Activated T-helper 1 cell treated with anti-CD3 and anti-CD28 coated beads, Interleukin-12 subunit alpha, Interleukin-12 subunit beta, Interleukin-2, Interleukin-4 antibody, amounts not matched to agents 30 ng/mL and 10 ng/mL and 1 ng/mL, durations not matched to agents 14 hours and 24 hours and 36 hours (primary cell): ENCODE data around the gene OGDH. TPM values are rescaled to one million over a fixed set of nuclear protein-coding genes. Genes with fewer than 3 reads are reported as not detected.

Experiments used
- DNase-seq: peaks from one replicate; pipeline ENCODE4 v3.0.0; 2021; ENCODE audit warnings: low spot score
- H3K27ac Mint-ChIP-seq: one replicate; pipeline ENCODE4 v1.8.0; 2021; ENCODE audit warnings: mild to moderate bottlenecking, mixed read lengths
- H3K27me3 Mint-ChIP-seq: one replicate; pipeline ENCODE4 v1.8.0; 2022; ENCODE audit warnings: mild to moderate bottlenecking, moderate library complexity, mixed read lengths; ENCODE audit not compliant: insufficient read depth
- H3K36me3 Mint-ChIP-seq: one replicate; pipeline ENCODE4 v1.8.0; 2021; ENCODE audit warnings: low read depth, mixed read lengths
- H3K4me1 Mint-ChIP-seq: one replicate; pipeline ENCODE4 v1.8.0; 2021; ENCODE audit warnings: low read depth, mixed read lengths
- H3K4me3 Mint-ChIP-seq: one replicate; pipeline ENCODE4 v1.8.0; 2021; ENCODE audit warnings: mild to moderate bottlenecking, moderate library complexity, mixed read lengths
- H3K9me3 Mint-ChIP-seq: one replicate; pipeline ENCODE4 v1.8.0; 2021; ENCODE audit warnings: mixed read lengths
- intact Hi-C: fragments of 100-400 bp; cut with micrococcal nuclease; formaldehyde crosslinking; loops from one replicate; pipeline ENCODE4 v1.15.1; 2024
- total RNA-seq: library from RNA; stranded (reverse); gene quantifications from 2 replicates; pipeline ENCODE4 v1.2.3, GENCODE V29; 2022

Gene OGDH
- total RNA-seq, 1 donor from 2014 or later: 101 TPM

GRCh38 chr7:44738051-44738723 lies 131.8 kb downstream of the OGDH start:
- Mint-ChIP-seq H3K9me3 (no peaks in the 10 kb centered on the region), H3K4me1 (peaks cover 25% of the 10 kb centered on the region), H3K4me3 (no peak overlapping the region), H3K27me3 (no peaks in the 10 kb centered on the region), H3K27ac (no peak overlapping the region), H3K36me3 (no peaks in the 10 kb centered on the region)
- intact Hi-C loops: loop anchor here (5.0 to 10.0 kb wide), 2 partner anchors 243 to 981 kb away; partner anchors contain the start of genes BLVRA and NUDCD3
- no peak for DNase-seq

DNA sequence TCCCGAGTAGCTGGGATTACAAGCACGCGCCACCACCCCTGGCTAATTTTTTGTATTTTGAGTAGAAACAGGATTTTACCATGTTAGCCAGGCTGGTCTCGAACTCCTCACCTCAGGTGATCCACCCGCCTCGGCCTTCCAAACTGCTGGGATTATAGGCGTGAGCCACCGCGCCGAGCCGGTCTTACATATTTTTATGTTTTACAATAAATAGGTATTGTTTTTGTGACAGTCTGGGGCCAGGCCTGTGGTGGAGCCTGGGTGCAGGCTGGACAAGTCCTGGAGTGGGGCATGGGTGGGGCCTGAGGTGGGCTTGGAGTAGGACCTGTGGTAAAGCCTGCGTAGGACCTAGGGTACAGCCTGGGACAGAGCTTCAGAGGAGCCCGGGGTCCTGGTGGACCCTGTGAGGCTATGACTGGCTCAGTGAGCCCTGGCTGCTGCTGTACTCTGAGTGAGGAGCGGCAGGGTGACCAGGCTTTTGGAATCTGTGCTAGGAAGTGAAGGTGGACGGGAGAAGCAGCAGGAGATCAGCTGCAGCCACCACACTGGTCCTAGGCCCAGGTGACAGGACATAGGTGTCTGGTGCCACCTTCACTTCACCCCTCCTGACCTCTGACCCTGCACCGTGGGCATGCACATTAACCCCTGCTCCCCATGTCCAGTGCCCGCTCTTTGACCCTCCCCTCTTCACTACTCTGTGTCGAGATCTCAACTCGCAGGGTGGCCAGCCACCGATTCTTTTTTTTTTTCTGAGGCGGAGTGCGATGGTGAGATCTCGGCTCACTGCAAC lies 132.6 kb downstream of the OGDH start:
- intact Hi-C loops: loop anchor here (5.0 to 10.0 kb wide), 2 partner anchors 244 to 982 kb away; partner anchors contain the start of genes BLVRA and NUDCD3
- no peak overlapping the region for H3K27ac Mint-ChIP-seq

GRCh38 chr7:44740055-44740454 lies 133.6 kb downstream of the OGDH start:
- H3K27ac Mint-ChIP-seq: no peak overlapping the region
- H3K9me3 Mint-ChIP-seq: no peaks in the 10 kb centered on the region
- H3K4me1 Mint-ChIP-seq: peaks cover 19% of the 10 kb centered on the region
- DNase-seq: no peak
- H3K4me3 Mint-ChIP-seq: no peak overlapping the region
- no peaks in the 10 kb centered on the region for H3K27me3 Mint-ChIP-seq
- H3K36me3 Mint-ChIP-seq: no peaks in the 10 kb centered on the region
- intact Hi-C loops: no loop called here

More for the DNA sequence above, 132.6 kb downstream of the OGDH start:
- Mint-ChIP-seq H3K27me3 (no peaks in the 10 kb centered on the region), H3K4me1 (peaks cover 25% of the 10 kb centered on the region), H3K4me3 (no peak overlapping the region), H3K9me3 (no peaks in the 10 kb centered on the region), H3K36me3 (no peaks in the 10 kb centered on the region)
- no peak for DNase-seq

GRCh38 chr7:44743750-44744149 lies 137.3 kb downstream of the OGDH start:
- intact Hi-C loops: no loop called here
- Mint-ChIP-seq H3K4me3 (no peak overlapping the region), H3K27ac (no peak overlapping the region), H3K9me3 (no peaks in the 10 kb centered on the region), H3K36me3 (no peaks in the 10 kb centered on the region), H3K4me1 (peaks cover 13% of the 10 kb centered on the region), H3K27me3 (no peaks in the 10 kb centered on the region)
- no peak for DNase-seq

DNA sequence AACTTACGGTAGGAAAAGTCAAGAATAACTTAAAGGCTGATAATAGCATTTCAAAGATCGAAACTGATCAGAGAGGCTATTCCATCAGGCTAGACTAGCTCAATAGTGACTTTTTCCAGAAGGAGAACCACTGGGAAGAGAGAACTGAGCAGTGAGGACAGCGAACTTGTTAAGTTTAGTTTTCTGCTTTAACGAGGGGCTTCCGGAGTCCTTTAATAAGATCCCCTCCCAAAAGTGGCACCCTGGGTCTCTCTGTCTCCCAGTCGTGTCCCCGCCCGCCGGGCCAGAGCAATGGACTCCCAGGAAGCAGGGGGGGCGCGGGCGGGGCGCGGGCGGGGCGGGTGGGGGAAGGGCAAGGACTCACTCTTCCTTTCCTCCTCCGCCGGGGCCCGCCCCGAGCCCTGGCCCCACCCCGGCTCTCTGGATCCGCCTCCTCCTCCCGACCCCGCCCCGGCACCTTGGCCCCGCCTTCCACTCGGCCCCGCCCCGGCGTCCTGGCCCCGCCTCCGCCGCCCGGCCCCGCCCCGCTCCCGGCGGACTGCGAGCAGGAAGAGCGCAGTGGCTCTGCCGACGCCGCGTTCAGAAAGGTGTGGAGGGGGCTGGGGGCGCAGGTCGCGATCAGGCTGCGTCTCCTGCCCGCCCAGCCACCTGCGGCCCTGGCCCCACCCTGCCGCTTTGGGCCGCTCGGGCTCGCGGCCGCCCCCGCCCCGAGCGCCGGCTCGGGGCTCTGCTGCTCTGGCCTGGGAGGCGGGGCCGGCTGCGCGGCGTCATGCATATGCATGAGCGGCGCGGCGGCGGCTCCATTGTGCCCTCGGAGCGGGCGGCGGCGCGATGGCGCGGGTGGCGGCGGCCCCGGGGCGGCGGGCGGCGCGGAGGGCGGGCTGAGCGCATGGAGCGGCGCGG lies 141.9 kb downstream of the OGDH start, which contains the start of gene ZMIZ2:
Gene ZMIZ2 (plus strand): TSS at position 803 of the 903 bp plus-strand sequence. CDS start 7,403 bp downstream, outside the sequence.
- peak; percentile 88 for DNase-seq
- peaks cover 45% of the 10 kb centered on the region for H3K4me1 Mint-ChIP-seq
- H3K36me3 Mint-ChIP-seq: peaks cover 16% of the 10 kb centered on the region
- no peaks in the 10 kb centered on the region for H3K9me3 Mint-ChIP-seq
- H3K4me3 Mint-ChIP-seq: peak within 1 kb of the TSS; percentile 92
- intact Hi-C loops: loop anchor here (1.0 to 5.0 kb wide), 10 partner anchors 48 to 364 kb away; partner anchors contain the start of genes H2AZ2, OGDH, PPIA and PURB
- H3K27me3 Mint-ChIP-seq: no peaks in the 10 kb centered on the region
- peak within 1 kb of the TSS; percentile 95 for H3K27ac Mint-ChIP-seq

DNA sequence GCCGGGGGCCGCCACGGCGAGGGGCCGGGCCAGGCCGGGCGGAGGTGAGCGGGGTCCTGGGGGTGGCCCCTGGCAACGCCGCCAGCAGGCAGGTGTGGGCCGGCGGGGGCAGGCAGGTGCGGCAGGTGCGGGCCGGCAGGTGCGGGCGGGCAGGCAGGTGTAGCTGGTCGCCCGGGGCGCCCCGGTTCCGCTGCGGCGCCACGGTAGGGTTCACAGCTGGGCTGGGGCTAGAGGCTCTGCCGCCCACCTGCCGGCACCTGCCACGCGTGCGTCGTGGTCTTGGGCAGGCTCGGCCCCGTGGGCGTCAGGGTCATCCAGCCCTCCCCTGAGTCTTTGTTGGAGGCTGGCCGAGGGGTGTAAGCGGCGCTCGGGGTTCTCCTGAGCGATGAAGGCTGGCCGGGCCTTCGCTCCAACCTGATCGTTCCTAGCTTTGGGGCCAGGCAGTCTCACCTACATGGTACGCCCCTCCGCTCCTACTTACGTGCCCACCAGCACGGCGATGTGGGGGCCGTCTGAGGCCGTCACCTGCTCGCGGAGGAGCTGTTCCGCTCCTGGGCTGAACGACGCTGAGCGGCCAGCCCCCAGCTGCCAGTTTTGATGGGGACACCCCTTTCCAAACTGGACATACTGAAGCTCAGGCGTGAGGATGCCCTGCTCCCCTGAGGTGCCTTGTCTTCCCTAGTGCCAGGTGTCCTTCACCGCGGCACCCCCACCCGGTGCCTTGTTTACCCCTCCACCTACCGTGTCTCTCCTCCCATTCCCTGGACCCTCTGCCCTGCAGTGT lies 142.7 kb downstream of the OGDH start:
- no peak for DNase-seq
- peak overlapping the region; percentile 92 for H3K4me3 Mint-ChIP-seq
- H3K9me3 Mint-ChIP-seq: no peaks in the 10 kb centered on the region
- intact Hi-C loops: loop anchor here (1.0 to 5.0 kb wide), 10 partner anchors 47 to 363 kb away; partner anchors contain the start of genes H2AZ2, OGDH, PPIA and PURB
- peaks cover 16% of the 10 kb centered on the region for H3K36me3 Mint-ChIP-seq
- H3K27ac Mint-ChIP-seq: peak overlapping the region; percentile 95
- no peaks in the 10 kb centered on the region for H3K27me3 Mint-ChIP-seq
- H3K4me1 Mint-ChIP-seq: peaks cover 52% of the 10 kb centered on the region

DNA sequence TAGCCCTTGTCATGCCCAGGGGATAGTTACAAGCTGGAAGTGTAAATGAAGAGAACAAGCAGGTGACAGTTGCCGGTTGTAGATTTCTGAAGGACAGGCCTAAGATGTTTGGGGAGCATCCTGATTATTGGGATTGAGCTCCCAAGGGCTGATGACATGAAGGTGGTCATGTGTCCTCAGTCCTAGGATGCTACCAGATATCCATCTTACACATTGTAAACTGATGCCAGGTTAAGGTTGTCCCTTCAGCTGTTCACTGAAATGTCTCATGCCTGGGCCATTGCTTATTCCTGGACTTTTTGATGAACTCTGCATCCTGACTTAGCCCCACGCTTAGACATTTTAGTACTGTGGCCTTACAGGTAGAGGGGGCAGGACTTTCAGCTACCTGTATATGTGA lies 143.6 kb downstream of the OGDH start:
- no peak for DNase-seq
- intact Hi-C loops: loop anchor here (5.0 kb wide), 2 partner anchors 362 to 668 kb away; partner anchors contain the start of genes POLM and TBRG4
- peaks cover 52% of the 10 kb centered on the region for H3K4me1 Mint-ChIP-seq
- H3K4me3 Mint-ChIP-seq: peak overlapping the region; percentile 92
- H3K27me3 Mint-ChIP-seq: no peaks in the 10 kb centered on the region
- peak overlapping the region; percentile 95 for H3K27ac Mint-ChIP-seq
- no peaks in the 10 kb centered on the region for H3K9me3 Mint-ChIP-seq
- H3K36me3 Mint-ChIP-seq: peaks cover 16% of the 10 kb centered on the region

DNA sequence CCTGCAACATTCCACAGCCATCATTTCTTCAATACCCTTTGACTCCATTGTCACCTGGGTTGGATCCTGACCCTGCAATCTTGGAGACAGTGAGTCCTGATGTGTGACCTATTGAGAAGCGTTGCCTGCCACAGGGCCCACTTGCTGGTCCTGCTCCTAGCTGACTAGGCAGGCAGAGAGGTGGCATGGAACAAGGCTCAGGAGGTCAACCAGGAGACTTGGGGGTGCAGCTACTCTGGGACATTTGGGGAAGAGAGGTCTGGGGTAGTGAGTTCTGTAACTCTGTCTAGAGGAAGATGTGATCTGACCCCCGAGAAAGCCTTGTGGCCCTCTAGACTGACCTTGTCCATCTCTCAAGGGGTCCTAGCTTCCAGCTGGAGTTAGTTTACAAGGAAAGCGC lies 144.0 kb downstream of the OGDH start:
- Mint-ChIP-seq H3K27me3 (no peaks in the 10 kb centered on the region), H3K4me1 (peaks cover 52% of the 10 kb centered on the region), H3K36me3 (peaks cover 16% of the 10 kb centered on the region), H3K4me3 (peak overlapping the region; percentile 92), H3K9me3 (no peaks in the 10 kb centered on the region), H3K27ac (peak overlapping the region; percentile 95)
- intact Hi-C loops: loop anchor here (5.0 kb wide), 1 partner anchor 668 kb away; the partner anchor contains the start of gene POLM
- no peak for DNase-seq

DNA sequence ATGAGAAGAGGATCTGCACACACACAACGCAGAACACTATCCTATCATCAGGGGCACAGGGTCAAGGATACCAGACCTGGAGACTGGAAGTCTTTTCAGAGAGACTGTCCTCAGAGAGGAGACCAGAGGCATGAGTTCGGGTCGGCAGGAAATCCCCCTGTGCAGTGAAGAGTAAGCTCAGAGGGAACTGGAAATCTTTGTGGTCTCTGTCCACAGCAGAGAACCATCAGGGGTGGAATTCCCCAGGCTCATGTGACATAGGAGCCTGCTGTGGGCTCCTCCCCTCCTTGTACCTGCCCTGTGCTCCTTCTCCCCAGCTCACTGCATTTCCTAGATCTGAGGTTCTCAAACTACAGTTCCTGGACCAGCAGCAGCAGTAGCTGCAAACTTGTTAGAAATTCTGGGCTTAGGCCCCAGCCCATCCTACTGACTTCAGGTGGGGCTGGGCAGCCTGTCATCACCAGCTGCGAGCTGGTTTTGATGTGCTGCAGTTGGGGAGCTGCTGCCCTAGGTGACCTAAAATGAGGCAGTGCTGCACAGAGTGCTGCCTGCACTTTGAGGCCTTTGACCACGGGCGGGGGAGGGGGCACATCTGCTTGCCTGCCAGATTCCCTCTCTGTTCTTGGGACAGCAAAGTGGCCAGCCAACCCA lies 144.6 kb downstream of the OGDH start:
- Mint-ChIP-seq H3K4me3 (peak overlapping the region; percentile 92), H3K4me1 (peaks cover 52% of the 10 kb centered on the region), H3K27me3 (no peaks in the 10 kb centered on the region), H3K36me3 (peaks cover 16% of the 10 kb centered on the region), H3K27ac (peak overlapping the region; percentile 95), H3K9me3 (no peaks in the 10 kb centered on the region)
- DNase-seq: peak; percentile 75
- intact Hi-C loops: loop anchor here (1.0 to 5.0 kb wide), 3 partner anchors 16 to 669 kb away; partner anchors contain the start of gene POLM

DNA sequence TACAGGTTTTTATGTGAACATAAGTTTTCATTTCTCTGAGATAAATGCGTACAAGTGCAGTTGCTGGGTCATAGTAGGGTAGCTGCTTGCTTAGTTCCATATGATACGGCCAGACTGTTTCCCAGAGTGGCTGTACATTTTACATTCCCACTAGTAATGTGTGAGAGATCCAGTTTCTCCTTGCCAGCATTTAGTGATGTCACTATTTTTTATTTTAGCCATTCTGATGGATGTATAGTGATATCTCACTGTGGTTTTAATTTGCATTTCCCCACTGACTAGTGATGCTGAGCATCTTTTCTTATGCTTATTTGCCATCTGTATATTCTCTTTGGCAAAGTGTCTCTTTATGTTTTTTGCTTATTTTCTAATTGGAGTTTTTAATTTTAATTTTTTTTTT lies 146.4 kb downstream of the OGDH start:
- peak overlapping the region; percentile 18 for H3K27ac Mint-ChIP-seq
- no peaks in the 10 kb centered on the region for H3K27me3 Mint-ChIP-seq
- H3K4me3 Mint-ChIP-seq: peak overlapping the region; percentile 58
- DNase-seq: no peak
- peaks cover 41% of the 10 kb centered on the region for H3K4me1 Mint-ChIP-seq
- peaks cover 19% of the 10 kb centered on the region for H3K36me3 Mint-ChIP-seq
- intact Hi-C loops: loop anchor here (5.0 kb wide), 1 partner anchor 671 kb away; the partner anchor contains the start of gene POLM
- no peaks in the 10 kb centered on the region for H3K9me3 Mint-ChIP-seq
